GM20000 (cell line): ENCODE results near the gene ABCA8.
A peak's percentile ranks its signal among the peaks of the same experiment; 100 is the strongest.
"Not testable (repeated sequence)": the region's sequence is repeated elsewhere in the genome, so short reads cannot be mapped to it uniquely, and the experiment has no call there.

Experiments used
- DNase-seq: peaks from one replicate; pipeline ENCODE4 v3.0.0; 2012; ENCODE audit warnings: low spot score
- CTCF ChIP-seq: IDR thresholded peaks from 2 replicates; pipeline ENCODE4 v1.5.1; 2012; ENCODE audit warnings: mild to moderate bottlenecking, control low read depth; ENCODE audit errors: extremely low read depth, missing control alignments

Gene ABCA8, protein sequence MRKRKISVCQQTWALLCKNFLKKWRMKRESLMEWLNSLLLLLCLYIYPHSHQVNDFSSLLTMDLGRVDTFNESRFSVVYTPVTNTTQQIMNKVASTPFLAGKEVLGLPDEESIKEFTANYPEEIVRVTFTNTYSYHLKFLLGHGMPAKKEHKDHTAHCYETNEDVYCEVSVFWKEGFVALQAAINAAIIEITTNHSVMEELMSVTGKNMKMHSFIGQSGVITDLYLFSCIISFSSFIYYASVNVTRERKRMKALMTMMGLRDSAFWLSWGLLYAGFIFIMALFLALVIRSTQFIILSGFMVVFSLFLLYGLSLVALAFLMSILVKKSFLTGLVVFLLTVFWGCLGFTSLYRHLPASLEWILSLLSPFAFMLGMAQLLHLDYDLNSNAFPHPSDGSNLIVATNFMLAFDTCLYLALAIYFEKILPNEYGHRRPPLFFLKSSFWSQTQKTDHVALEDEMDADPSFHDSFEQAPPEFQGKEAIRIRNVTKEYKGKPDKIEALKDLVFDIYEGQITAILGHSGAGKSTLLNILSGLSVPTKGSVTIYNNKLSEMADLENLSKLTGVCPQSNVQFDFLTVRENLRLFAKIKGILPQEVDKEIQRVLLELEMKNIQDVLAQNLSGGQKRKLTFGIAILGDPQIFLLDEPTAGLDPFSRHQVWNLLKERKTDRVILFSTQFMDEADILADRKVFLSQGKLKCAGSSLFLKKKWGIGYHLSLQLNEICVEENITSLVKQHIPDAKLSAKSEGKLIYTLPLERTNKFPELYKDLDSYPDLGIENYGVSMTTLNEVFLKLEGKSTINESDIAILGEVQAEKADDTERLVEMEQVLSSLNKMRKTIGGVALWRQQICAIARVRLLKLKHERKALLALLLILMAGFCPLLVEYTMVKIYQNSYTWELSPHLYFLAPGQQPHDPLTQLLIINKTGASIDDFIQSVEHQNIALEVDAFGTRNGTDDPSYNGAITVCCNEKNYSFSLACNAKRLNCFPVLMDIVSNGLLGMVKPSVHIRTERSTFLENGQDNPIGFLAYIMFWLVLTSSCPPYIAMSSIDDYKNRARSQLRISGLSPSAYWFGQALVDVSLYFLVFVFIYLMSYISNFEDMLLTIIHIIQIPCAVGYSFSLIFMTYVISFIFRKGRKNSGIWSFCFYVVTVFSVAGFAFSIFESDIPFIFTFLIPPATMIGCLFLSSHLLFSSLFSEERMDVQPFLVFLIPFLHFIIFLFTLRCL (N-terminal part only)

GRCh38 chr17:68955181-68955841 lies at the start of gene ABCA8:
TSS of gene ABCA8 (minus strand) at chr17:68955392. CDS start at chr17:68942034, 13,358 bp downstream.
- no peak for TF ChIP-seq CTCF

GRCh38 chr17:69004759-69005158 lies 49.6 kb upstream of the ABCA8 start:
- DNase-seq: not testable (repeated sequence)

More at GRCh38 chr17:68955181-68955841, at the start of gene ABCA8:
- DNase-seq: no peak

DNA sequence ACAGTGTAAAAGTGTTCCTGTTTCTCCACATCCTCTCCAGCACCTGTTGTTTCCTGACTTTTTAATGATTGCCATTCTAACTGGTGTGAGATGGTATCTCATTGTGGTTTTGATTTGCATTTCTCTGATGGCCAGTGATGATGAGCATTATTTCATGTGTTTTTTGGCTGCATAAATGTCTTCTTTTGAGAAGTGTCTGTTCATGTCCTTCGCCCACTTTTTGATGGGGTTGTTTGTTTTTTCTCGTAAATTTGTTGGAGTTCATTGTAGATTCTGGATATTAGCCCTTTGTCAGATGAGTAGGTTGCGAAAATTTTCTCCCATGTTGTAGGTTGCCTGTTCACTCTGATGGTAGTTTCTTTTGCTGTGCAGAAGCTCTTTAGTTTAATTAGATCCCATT lies 44.6 kb upstream of the ABCA8 start:
- not testable (repeated sequence) for DNase-seq

DNA sequence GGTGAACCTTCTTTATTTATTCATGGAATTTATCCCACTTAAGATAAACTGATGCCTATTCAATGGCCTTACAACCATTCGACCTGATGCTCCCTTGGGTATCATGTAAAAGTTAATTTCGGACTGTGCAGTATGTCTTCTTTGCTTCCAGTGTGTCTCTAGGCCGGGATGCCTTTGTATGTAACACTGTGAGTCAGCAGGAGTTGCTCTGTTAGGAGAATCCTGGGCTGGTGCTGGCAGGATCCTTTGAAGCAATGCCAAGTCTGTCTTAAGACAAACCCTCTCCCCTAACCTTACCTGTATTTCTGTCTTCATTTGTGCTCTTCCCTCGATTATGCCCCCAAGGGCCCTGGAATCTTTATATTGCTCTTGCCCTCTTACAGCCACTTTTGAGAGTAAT lies 37.9 kb upstream of the ABCA8 start:
- no peak for DNase-seq
- TF ChIP-seq CTCF: no peak

- no peak for DNase-seq
- TF ChIP-seq CTCF: no peak
Observed at GRCh38 chr17:68987966-68988365, 32.8 kb upstream of the ABCA8 start.

DNA sequence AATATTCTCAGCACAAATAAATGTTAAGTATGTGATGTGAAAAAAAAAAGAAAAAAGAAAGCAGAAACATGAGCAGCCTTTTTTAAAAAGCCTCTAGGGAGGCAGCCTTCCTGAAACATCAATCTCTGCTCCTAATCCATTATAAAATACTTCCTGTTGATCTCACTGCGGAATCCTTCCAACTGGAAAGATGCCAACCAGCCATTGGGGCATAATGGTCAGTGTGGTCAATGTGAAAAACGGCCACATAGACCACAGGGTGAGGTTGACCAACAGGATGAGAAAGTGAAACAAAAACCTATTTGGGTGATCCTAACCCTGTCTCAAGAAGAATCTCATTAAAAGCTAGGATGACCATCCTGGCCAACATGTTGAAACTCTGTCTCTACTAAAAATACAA lies 26.1 kb upstream of the ABCA8 start:
- TF ChIP-seq CTCF: no peak
- peak; percentile 13 for DNase-seq

GRCh38 chr17:68973098-68973846 lies 18.1 kb upstream of the ABCA8 start:
- no peak for TF ChIP-seq CTCF
- no peak for DNase-seq
